OCI-LY7 (cell line): ENCODE data around the gene PEX10. TPM values are rescaled to one million over a fixed set of nuclear protein-coding genes. Genes with fewer than 3 reads are reported as not detected.

Source experiments
- BruUV-seq: library from RNA; stranded (reverse); fragments of 400-500 nt; replicated peaks from 2 replicates; lab custom pipeline; 2021; lab: Mats Ljungman, UMichigan
- CTCF ChIA-PET: fragments of 300-600 bp; sonication (Branson Sonifier 250); formaldehyde crosslinking; loops from one replicate; lab custom pipeline; 2022; ENCODE audit warnings: antibody characterized with exemption; ENCODE audit not compliant: unreplicated experiment; lab: Charles Lee
- POLR2A ChIA-PET: fragments of 300-600 bp; sonication (Branson Sonifier 250); formaldehyde crosslinking; loops from one replicate; lab custom pipeline; 2022; ENCODE audit warnings: antibody characterized with exemption; lab: Charles Lee
- DNase-seq: peaks from one replicate; pipeline ENCODE4 v3.0.0-alpha.2; 2015; ENCODE audit warnings: low spot score
- H2AFZ ChIP-seq: fragments of 200-600 bp; sonication (generic), shearing (Covaris generic); 2 replicates; pipeline ENCODE4 v1.6.1; 2014; ENCODE audit warnings: mild to moderate bottlenecking, antibody characterized with exemption, low read length, moderate library complexity
- H3K27ac ChIP-seq: fragments of 200-600 bp; sonication (generic); 2 replicates; pipeline ENCODE4 v1.5.1; 2014; ENCODE audit warnings: mixed run types, low read depth, mild to moderate bottlenecking, moderate library complexity, low read length, inconsistent platforms; ENCODE audit not compliant: poor library complexity, severe bottlenecking
- H3K36me3 ChIP-seq: fragments of 200-600 bp; sonication (generic); 2 replicates; pipeline ENCODE4 v1.6.1; 2014; ENCODE audit warnings: mild to moderate bottlenecking, antibody characterized with exemption, low read length, moderate library complexity, mixed read lengths; ENCODE audit not compliant: insufficient read depth
- H3K4me1 ChIP-seq: fragments of 200-600 bp; sonication (generic); 2 replicates; pipeline ENCODE4 v1.5.1; 2014; ENCODE audit warnings: mild to moderate bottlenecking, low read length; ENCODE audit not compliant: insufficient read depth, poor library complexity, severe bottlenecking
- H3K4me2 ChIP-seq: fragments of 200-600 bp; sonication (generic); 2 replicates; pipeline ENCODE4 v1.6.1; 2014; ENCODE audit warnings: mild to moderate bottlenecking, low read length
- H3K4me3 ChIP-seq: fragments of 200-600 bp; sonication (generic); 2 replicates; pipeline ENCODE4 v1.5.1; 2014; ENCODE audit warnings: mild to moderate bottlenecking, low read depth, low read length; ENCODE audit not compliant: poor library complexity, severe bottlenecking
- H3K79me2 ChIP-seq: fragments of 200-600 bp; sonication (generic); 2 replicates; pipeline ENCODE4 v1.6.1; 2016; ENCODE audit warnings: low read depth, mild to moderate bottlenecking, low read length, moderate library complexity, mixed read lengths; ENCODE audit not compliant: insufficient read depth
- H3K9me2 ChIP-seq: fragments of 200-600 bp; sonication (generic); 2 replicates; pipeline ENCODE4 v1.6.1; 2016; ENCODE audit warnings: mild to moderate bottlenecking, low read length, mixed read lengths; ENCODE audit not compliant: insufficient read depth
- H3K9me3 ChIP-seq: fragments of 200-600 bp; sonication (generic); 2 replicates; pipeline ENCODE4 v1.6.1; 2014; ENCODE audit warnings: mild to moderate bottlenecking, mixed run types, low read length, mixed read lengths
- H4K20me1 ChIP-seq: fragments of 200-600 bp; sonication (generic); 2 replicates; pipeline ENCODE4 v1.6.1; 2014; ENCODE audit warnings: mild to moderate bottlenecking, antibody characterized with exemption, low read length, moderate library complexity, mixed read lengths; ENCODE audit not compliant: insufficient read depth
- CTCF ChIP-seq: fragments of 200-600 bp; sonication (generic); conservative IDR thresholded peaks from 2 replicates; pipeline ENCODE4 v1.5.1; 2014; ENCODE audit warnings: mild to moderate bottlenecking, antibody characterized with exemption, low read length, moderate library complexity, mixed read lengths
- EZH2phosphoT487 ChIP-seq: fragments of 200-600 bp; sonication (generic); IDR thresholded peaks from 2 replicates; pipeline ENCODE4 v1.6.1; 2018; ENCODE audit warnings: low read depth, borderline replicate concordance, mild to moderate bottlenecking, mixed run types, antibody characterized with exemption, low read length, moderate library complexity, mixed read lengths
- intact Hi-C: fragments of 100-400 bp; cut with micrococcal nuclease; formaldehyde crosslinking; loops from one replicate; pipeline ENCODE4 v1.10.0; 2022; ENCODE audit not compliant: unreplicated experiment
- total RNA-seq, 2 experiments: library from RNA; depleted of rRNA in 1 of 2; stranded (reverse); fragments of >200 nt in 1 of 2; shearing (Covaris generic) in 1 of 2; gene quantifications; 2 replicates each; pipeline ENCODE4 v1.2.3, GENCODE V29; 2014 to 2022

PEX10 gene
- total RNA-seq, 2 experiments from 2014 or later, result 23.3 to 24.5 TPM

GRCh38 chr1:2406451-2407041 lies 5.8 kb downstream of the PEX10 start:
- Histone ChIP-seq H3K4me2 (no peak overlapping the region), H3K4me1 (peaks cover 9% of the 10 kb centered on the region), H3K79me2 (no peaks in the 10 kb centered on the region), H4K20me1 (no peaks in the 10 kb centered on the region), H3K27ac (no peak overlapping the region), H3K9me2 (no peaks in the 10 kb centered on the region), H3K9me3 (no peaks in the 10 kb centered on the region), H2AFZ (no peak overlapping the region), H3K36me3 (peaks cover 62% of the 10 kb centered on the region), H3K4me3 (no peak overlapping the region)
- ChIA-PET POLR2A (no interaction called here), CTCF (no interaction called here)
- no TSS peak for BruUV-seq
- TF ChIP-seq CTCF, result peak; percentile 37
- TF ChIP-seq EZH2phosphoT487, result no peak
- no peak for DNase-seq
- intact Hi-C loops, result no loop called here

- peaks cover 68% of the 10 kb centered on the region for H3K36me3 ChIP-seq
Observed at GRCh38 chr1:2405588-2406295, 6.6 kb downstream of the PEX10 start.

More at GRCh38 chr1:2405588-2406295, 6.6 kb downstream of the PEX10 start:
- Histone ChIP-seq H3K4me1 (peaks cover 3% of the 10 kb centered on the region), H3K4me3 (no peak overlapping the region), H3K9me2 (no peaks in the 10 kb centered on the region), H3K79me2 (no peaks in the 10 kb centered on the region), H4K20me1 (no peaks in the 10 kb centered on the region), H2AFZ (no peak overlapping the region), H3K4me2 (no peak overlapping the region), H3K27ac (no peak overlapping the region), H3K9me3 (no peaks in the 10 kb centered on the region)
- DNase-seq, result no peak
- intact Hi-C loops, result no loop called here
- CTCF ChIA-PET, result no interaction called here
- POLR2A ChIA-PET, result no interaction called here
- no TSS peak for BruUV-seq
- TF ChIP-seq CTCF (no peak), EZH2phosphoT487 (no peak)
